HEK293 (cell line): ENCODE measurements around the gene LIMA1.

ENCODE experiments used
- CTCF ChIP-seq: fragments of 450-650 bp; formaldehyde crosslinking; IDR thresholded peaks from 2 replicates; pipeline ENCODE4 v1.5.1; 2016; ENCODE audit warnings: missing biosample characterization, missing genetic modification characterization
- PRDM1 ChIP-seq: fragments of 450-650 bp; formaldehyde crosslinking; IDR thresholded peaks from 2 replicates; pipeline ENCODE4; 2016; ENCODE audit warnings: missing biosample characterization, missing genetic modification characterization
- SP3 ChIP-seq: fragments of 450-650 bp; formaldehyde crosslinking; IDR thresholded peaks from 2 replicates; pipeline ENCODE4 v1.5.1; 2016; ENCODE audit warnings: missing biosample characterization, missing genetic modification characterization
- TRIM28 ChIP-seq: IDR thresholded peaks from 2 replicates; pipeline ENCODE4 v1.6.1; 2011; ENCODE audit warnings: low read length, control low read depth, borderline replicate concordance
- YY1 ChIP-seq: fragments of 450-650 bp; formaldehyde crosslinking; IDR thresholded peaks from 2 replicates; pipeline ENCODE4 v1.5.1; 2018; ENCODE audit warnings: missing biosample characterization, missing genetic modification characterization
- ZBTB20 ChIP-seq: fragments of 450-650 bp; formaldehyde crosslinking; IDR thresholded peaks from 2 replicates; pipeline ENCODE4 v1.5.1; 2016; ENCODE audit warnings: missing biosample characterization, missing genetic modification characterization
- ZNF10 ChIP-seq: fragments of 450-650 bp; formaldehyde crosslinking; IDR thresholded peaks from 2 replicates; pipeline ENCODE4 v1.5.1; 2017; ENCODE audit warnings: missing biosample characterization, missing genetic modification characterization
- ZNF112 ChIP-seq: fragments of 450-650 bp; formaldehyde crosslinking; IDR thresholded peaks from 2 replicates; pipeline ENCODE4 v1.5.0; 2017; ENCODE audit warnings: missing biosample characterization, missing genetic modification characterization
- ZNF114 ChIP-seq: fragments of 450-650 bp; formaldehyde crosslinking; IDR thresholded peaks from 2 replicates; pipeline ENCODE4 v1.5.0; 2017; ENCODE audit warnings: missing biosample characterization, missing genetic modification characterization
- ZNF24 ChIP-seq: fragments of 450-650 bp; formaldehyde crosslinking; IDR thresholded peaks from 2 replicates; pipeline ENCODE4 v1.5.1; 2016; ENCODE audit warnings: missing biosample characterization, missing genetic modification characterization
- ZNF621 ChIP-seq: fragments of 450-650 bp; formaldehyde crosslinking; IDR thresholded peaks from 2 replicates; pipeline ENCODE4 v1.5.1; 2017; ENCODE audit warnings: missing biosample characterization, missing genetic modification characterization
- ZNF677 ChIP-seq: fragments of 450-650 bp; IDR thresholded peaks from 2 replicates; pipeline ENCODE4 v1.5.0; 2018; ENCODE audit warnings: missing biosample characterization, mild to moderate bottlenecking, missing genetic modification characterization, moderate library complexity
- TF ChIP-seq, protein P1 (sequence below): fragments of 450-650 bp; formaldehyde crosslinking; conservative IDR thresholded peaks from 2 replicates; pipeline ENCODE4 v1.5.1; 2016; ENCODE audit warnings: low read depth, missing biosample characterization, missing genetic modification characterization
- TF ChIP-seq, protein P2 (sequence below): fragments of 450-650 bp; formaldehyde crosslinking; IDR thresholded peaks from 2 replicates; pipeline ENCODE4 v1.5.1; 2016; ENCODE audit warnings: missing biosample characterization, missing genetic modification characterization, low read depth

GRCh38 chr12:50214018-50214417, 69.3 kb downstream of the LIMA1 start:
- TF ChIP-seq ZNF24 (tag by site-specific recombination), result no peak
- no peak for TF ChIP-seq ZNF112 (tag by site-specific recombination)
- TF ChIP-seq, protein P1, sequence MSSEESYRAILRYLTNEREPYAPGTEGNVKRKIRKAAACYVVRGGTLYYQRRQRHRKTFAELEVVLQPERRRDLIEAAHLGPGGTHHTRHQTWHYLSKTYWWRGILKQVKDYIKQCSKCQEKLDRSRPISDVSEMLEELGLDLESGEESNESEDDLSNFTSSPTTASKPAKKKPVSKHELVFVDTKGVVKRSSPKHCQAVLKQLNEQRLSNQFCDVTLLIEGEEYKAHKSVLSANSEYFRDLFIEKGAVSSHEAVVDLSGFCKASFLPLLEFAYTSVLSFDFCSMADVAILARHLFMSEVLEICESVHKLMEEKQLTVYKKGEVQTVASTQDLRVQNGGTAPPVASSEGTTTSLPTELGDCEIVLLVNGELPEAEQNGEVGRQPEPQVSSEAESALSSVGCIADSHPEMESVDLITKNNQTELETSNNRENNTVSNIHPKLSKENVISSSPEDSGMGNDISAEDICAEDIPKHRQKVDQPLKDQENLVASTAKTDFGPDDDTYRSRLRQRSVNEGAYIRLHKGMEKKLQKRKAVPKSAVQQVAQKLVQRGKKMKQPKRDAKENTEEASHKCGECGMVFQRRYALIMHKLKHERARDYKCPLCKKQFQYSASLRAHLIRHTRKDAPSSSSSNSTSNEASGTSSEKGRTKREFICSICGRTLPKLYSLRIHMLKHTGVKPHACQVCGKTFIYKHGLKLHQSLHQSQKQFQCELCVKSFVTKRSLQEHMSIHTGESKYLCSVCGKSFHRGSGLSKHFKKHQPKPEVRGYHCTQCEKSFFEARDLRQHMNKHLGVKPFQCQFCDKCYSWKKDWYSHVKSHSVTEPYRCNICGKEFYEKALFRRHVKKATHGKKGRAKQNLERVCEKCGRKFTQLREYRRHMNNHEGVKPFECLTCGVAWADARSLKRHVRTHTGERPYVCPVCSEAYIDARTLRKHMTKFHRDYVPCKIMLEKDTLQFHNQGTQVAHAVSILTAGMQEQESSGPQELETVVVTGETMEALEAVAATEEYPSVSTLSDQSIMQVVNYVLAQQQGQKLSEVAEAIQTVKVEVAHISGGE (tag by site-specific recombination), result no peak
- TF ChIP-seq, protein P2, sequence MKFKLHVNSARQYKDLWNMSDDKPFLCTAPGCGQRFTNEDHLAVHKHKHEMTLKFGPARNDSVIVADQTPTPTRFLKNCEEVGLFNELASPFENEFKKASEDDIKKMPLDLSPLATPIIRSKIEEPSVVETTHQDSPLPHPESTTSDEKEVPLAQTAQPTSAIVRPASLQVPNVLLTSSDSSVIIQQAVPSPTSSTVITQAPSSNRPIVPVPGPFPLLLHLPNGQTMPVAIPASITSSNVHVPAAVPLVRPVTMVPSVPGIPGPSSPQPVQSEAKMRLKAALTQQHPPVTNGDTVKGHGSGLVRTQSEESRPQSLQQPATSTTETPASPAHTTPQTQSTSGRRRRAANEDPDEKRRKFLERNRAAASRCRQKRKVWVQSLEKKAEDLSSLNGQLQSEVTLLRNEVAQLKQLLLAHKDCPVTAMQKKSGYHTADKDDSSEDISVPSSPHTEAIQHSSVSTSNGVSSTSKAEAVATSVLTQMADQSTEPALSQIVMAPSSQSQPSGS (tag by site-specific recombination), result no peak
- no peak for TF ChIP-seq ZNF677 (tag by site-specific recombination)
- TF ChIP-seq ZNF621, result no peak
- TF ChIP-seq ZNF114 (tag by site-specific recombination), result no peak
- no peak for TF ChIP-seq ZNF10
- TF ChIP-seq ZBTB20 (tag by site-specific recombination), result no peak
- TF ChIP-seq CTCF, result no peak
- TF ChIP-seq TRIM28, result no peak
- no peak for TF ChIP-seq YY1 (tag by site-specific recombination)
- TF ChIP-seq PRDM1 (tag by site-specific recombination), result no peak
- TF ChIP-seq SP3 (tag by site-specific recombination), result no peak
